HCT116 (cell line): ENCODE data around the gene DPYD.

Source experiments
- CEBPB ChIP-seq: IDR thresholded peaks from 2 replicates; pipeline ENCODE4 v1.6.1; 2012; ENCODE audit warnings: low read depth
- CTCF ChIP-seq, 3 experiments: fragments of 200-600 bp in 1 of 3; sonication (generic) in 1 of 3; IDR thresholded peaks in 2 of 3; conservative IDR thresholded peaks in 1 of 3; 2 replicates each; pipeline ENCODE4 v1.5.1; 2012 to 2017; ENCODE audit warnings: low read depth in 2 of 3, low read length in 2 of 3, antibody characterized with exemption in 1 of 3, borderline replicate concordance in 1 of 3, control low read depth in 1 of 3, mild to moderate bottlenecking in 1 of 3, mixed read lengths in 1 of 3, mixed run types in 1 of 3, moderate library complexity in 1 of 3; ENCODE audit not compliant: insufficient read depth in 1 of 3
- MAX ChIP-seq: IDR thresholded peaks from 2 replicates; pipeline ENCODE4 v1.6.1; 2012
- POLR2A ChIP-seq: IDR thresholded peaks from 2 replicates; pipeline ENCODE4 v1.7.0; 2011; ENCODE audit warnings: borderline replicate concordance; ENCODE audit not compliant: insufficient read depth, insufficient read length; ENCODE audit errors: extremely low read depth
- POLR2AphosphoS5 ChIP-seq: IDR thresholded peaks from 2 replicates; pipeline ENCODE4 v1.6.1; 2011; ENCODE audit warnings: mild to moderate bottlenecking, low read depth, low read length, moderate library complexity
- RAD21 ChIP-seq: IDR thresholded peaks from 2 replicates; pipeline ENCODE4 v1.6.1; 2012; ENCODE audit warnings: low read depth, mild to moderate bottlenecking
- TF ChIP-seq, protein P1 (sequence below): IDR thresholded peaks from 2 replicates; pipeline ENCODE4 v1.6.1; 2012

- TF ChIP-seq CEBPB (no peak), CTCF (IDR thresholded peaks at IDR 0.05 in 2 of 3, conservative IDR thresholded peaks at IDR 0.05 in 1 of 3; ENCODE audit: borderline replicate concordance in 1 of 3, insufficient read depth in 1 of 3, low read depth in 2 of 3, low read length in 2 of 3) (no peak), POLR2A (no peak), POLR2AphosphoS5 (no peak), RAD21 (no peak), MAX (no peak)
- TF ChIP-seq, protein P1, sequence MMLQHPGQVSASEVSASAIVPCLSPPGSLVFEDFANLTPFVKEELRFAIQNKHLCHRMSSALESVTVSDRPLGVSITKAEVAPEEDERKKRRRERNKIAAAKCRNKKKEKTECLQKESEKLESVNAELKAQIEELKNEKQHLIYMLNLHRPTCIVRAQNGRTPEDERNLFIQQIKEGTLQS, result no peak
These were observed 207.9 kb downstream of the DPYD start for GRCh38 chr1:97712980-97713379.
